AG04449 (cell line): ENCODE results near the gene BHLHA15.

ENCODE experiments used
- CTCF ChIA-PET: fragments of 350-600 bp; formaldehyde crosslinking; extraction: SDS; loops from one replicate; lab custom pipeline; 2021; ENCODE audit warnings: antibody characterized with exemption; lab: Yijun Ruan, JAX
- POLR2A ChIA-PET: fragments of 400-600, 350-600 bp; formaldehyde crosslinking; extraction: SDS; loops from one replicate; lab custom pipeline; 2020; ENCODE audit warnings: antibody characterized with exemption, inconsistent platforms; lab: Yijun Ruan, JAX
- DNase-seq: peaks from one replicate; pipeline ENCODE4 v3.0.0-alpha.2; 2010; ENCODE audit warnings: low read depth, low spot score
- H3K4me3 ChIP-seq: 2 replicates; pipeline ENCODE4 v1.5.1; 2011; ENCODE audit warnings: low read depth, mild to moderate bottlenecking, control low read depth, low read length
- CTCF ChIP-seq: IDR thresholded peaks from one replicate; pipeline ENCODE4 v1.5.1; 2011; ENCODE audit warnings: mild to moderate bottlenecking, moderate library complexity, low read length, control low read depth, inconsistent platforms; ENCODE audit not compliant: insufficient read depth; ENCODE audit errors: missing control alignments

BHLHA15 gene

GRCh38 chr7:98211676-98212531 is 665 bp downstream of the BHLHA15 start:
- no peak overlapping the region for H3K4me3 ChIP-seq
- no peak for TF ChIP-seq CTCF
- ChIA-PET CTCF (interaction anchor here (0.5 kb wide), 1 partner anchor 66 kb away, joined by 3 read pairs; no protein-coding TSS in a partner anchor), POLR2A (no interaction called here)
- no peak for DNase-seq

- no peak for TF ChIP-seq CTCF
- CTCF ChIA-PET: no interaction called here
- DNase-seq: no peak
- H3K4me3 ChIP-seq: no peak overlapping the region
- POLR2A ChIA-PET: no interaction called here
Measured at GRCh38 chr7:98212532-98213041, 1.3 kb downstream of the BHLHA15 start.

GRCh38 chr7:98213296-98213887 is 2.2 kb downstream of the BHLHA15 start:
- no peak for DNase-seq
- H3K4me3 ChIP-seq: no peak overlapping the region
- no peak for TF ChIP-seq CTCF
- POLR2A ChIA-PET: no interaction called here
- CTCF ChIA-PET: no interaction called here

- ChIA-PET POLR2A (interaction anchor here (0.6 kb wide), 1 partner anchor 45 kb away, joined by 3 read pairs; no protein-coding TSS in a partner anchor), CTCF (no interaction called here)
- no peak for TF ChIP-seq CTCF
- no peak overlapping the region for H3K4me3 ChIP-seq
- no peak for DNase-seq
Measured at GRCh38 chr7:98213888-98214810, 2.9 kb downstream of the BHLHA15 start.

GRCh38 chr7:98214811-98215321 is 3.6 kb downstream of the BHLHA15 start:
- CTCF ChIA-PET: no interaction called here

More at GRCh38 chr7:98214811-98215321, 3.6 kb downstream of the BHLHA15 start:
- H3K4me3 ChIP-seq: no peak overlapping the region
- DNase-seq: no peak
- POLR2A ChIA-PET: interaction anchor here (0.6 kb wide), 1 partner anchor 45 kb away, joined by 3 read pairs; no protein-coding TSS in a partner anchor
- TF ChIP-seq CTCF: no peak
